ENCODE measurements around the gene CNN2.
A peak's percentile ranks its signal among the peaks of the same experiment; 100 is the strongest.

Gene CNN2

GRCh38 chr19:1064661-1065605, 38.5 kb downstream of the CNN2 start:
- DNase-seq (ENCODE audit: low read depth in 2 of 2) = peak in 1 of 2 donors; percentile 69

GRCh38 chr19:1065606-1066109, 39.2 kb downstream of the CNN2 start:
- no peak for DNase-seq (ENCODE audit: low read depth in 2 of 2)

- no peak for DNase-seq (ENCODE audit: low read depth in 2 of 2)
These were observed 39.9 kb downstream of the CNN2 start for GRCh38 chr19:1066251-1066747.

- peak; percentile 64 to 81 for DNase-seq (ENCODE audit: low read depth in 2 of 2)
These were observed 40.4 kb downstream of the CNN2 start, which contains the start of gene ARHGAP45 for GRCh38 chr19:1066748-1067340. Gene ARHGAP45 (plus strand): TSS chr19:1067167. CDS start chr19:1067406, 239 bp downstream.

GRCh38 chr19:1067341-1067957, 41.0 kb downstream of the CNN2 start:
- no peak for DNase-seq (ENCODE audit: low read depth in 2 of 2)

- DNase-seq (ENCODE audit: low read depth in 2 of 2) = no peak
These were observed 41.9 kb downstream of the CNN2 start for GRCh38 chr19:1068009-1069001.

GRCh38 chr19:1069009-1069779, 42.8 kb downstream of the CNN2 start:
- no peak for DNase-seq (ENCODE audit: low read depth in 2 of 2)

- no peak for DNase-seq (ENCODE audit: low read depth in 2 of 2)
These were observed 44.1 kb downstream of the CNN2 start for GRCh38 chr19:1070576-1070930.

GRCh38 chr19:1070931-1071791, 44.8 kb downstream of the CNN2 start:
- no peak for DNase-seq (ENCODE audit: low read depth in 2 of 2)

GRCh38 chr19:1072371-1073015, 46.1 kb downstream of the CNN2 start:
- DNase-seq (ENCODE audit: low read depth in 2 of 2) = no peak

- no peak for DNase-seq (ENCODE audit: low read depth in 2 of 2)
These were observed 46.9 kb downstream of the CNN2 start for GRCh38 chr19:1073063-1073955.

- DNase-seq (ENCODE audit: low read depth in 2 of 2) = no peak
These were observed 47.6 kb downstream of the CNN2 start for GRCh38 chr19:1073956-1074517.

- peak; percentile 68 to 75 for DNase-seq (ENCODE audit: low read depth in 2 of 2)
These were observed 48.3 kb downstream of the CNN2 start for GRCh38 chr19:1074544-1075283.

GRCh38 chr19:1076046-1076386, 49.6 kb downstream of the CNN2 start:
- DNase-seq (ENCODE audit: low read depth in 2 of 2) = no peak

GRCh38 chr19:1076951-1077350, 50.5 kb downstream of the CNN2 start:
- peak; percentile 89 to 91 for DNase-seq (ENCODE audit: low read depth in 2 of 2)

GRCh38 chr19:1079566-1080111, 53.2 kb downstream of the CNN2 start:
- peak; percentile 73 to 80 for DNase-seq (ENCODE audit: low read depth in 2 of 2)

All from stimulated activated CD4-positive, alpha-beta T cell treated with anti-CD3 and anti-CD28 coated beads, Interleukin-15, amount 100 ng/mL, for 48 hours (primary cell).